NCI-H446 (cell line): Measurements from ENCODE around the gene CLTA.
A peak's percentile ranks its signal among the peaks of the same experiment; 100 is the strongest.
"Not testable (repeated sequence)": the region's sequence is repeated elsewhere in the genome, so short reads cannot be mapped to it uniquely, and the experiment has no call there.

Source experiments
- DNase-seq, 2 experiments: peaks; one replicate each; lab custom pipeline; 2025; lab: John Stamatoyannopoulos, UW

CLTA gene

DNA sequence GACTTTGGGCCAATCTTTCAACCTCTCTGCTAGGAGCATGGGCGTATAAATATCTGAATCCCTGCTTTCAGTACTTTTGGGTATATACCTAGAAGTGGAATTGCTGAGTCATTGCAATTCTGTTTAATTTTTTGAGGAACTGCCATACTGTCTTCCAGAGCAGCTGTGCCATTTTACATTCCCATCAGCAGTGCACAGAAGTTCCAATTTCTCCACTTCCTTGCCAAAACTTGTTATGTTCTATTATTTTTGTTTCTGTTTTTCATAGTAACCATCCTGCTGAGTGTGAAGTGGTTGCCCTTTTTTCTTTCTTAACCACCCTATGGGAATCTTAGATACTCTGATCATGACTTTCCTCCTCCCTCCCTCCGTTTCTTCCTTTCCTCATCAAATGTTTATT, 32.6 kb upstream of the CLTA start:
- DNase-seq = no peak

DNA sequence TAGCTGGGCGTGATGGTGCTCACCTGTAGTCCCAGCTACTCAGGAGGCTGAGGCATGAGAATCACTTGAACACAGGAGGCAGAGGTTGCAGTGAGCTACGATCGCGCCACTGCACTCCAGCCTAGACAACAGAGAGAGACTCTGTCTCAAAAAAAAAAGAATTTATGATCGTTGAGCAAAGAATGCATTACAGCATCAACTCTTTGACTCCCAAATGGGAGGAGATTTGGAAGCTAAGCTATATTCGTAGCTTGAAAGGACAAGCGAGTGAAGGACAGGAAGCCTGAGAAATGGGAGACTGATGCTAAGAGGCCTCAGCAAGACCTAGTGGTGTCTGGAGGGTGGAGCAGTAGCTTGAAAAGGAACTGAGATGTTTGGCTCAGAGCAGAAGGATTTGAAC, 31.8 kb upstream of the CLTA start:
- DNase-seq = no peak

DNA sequence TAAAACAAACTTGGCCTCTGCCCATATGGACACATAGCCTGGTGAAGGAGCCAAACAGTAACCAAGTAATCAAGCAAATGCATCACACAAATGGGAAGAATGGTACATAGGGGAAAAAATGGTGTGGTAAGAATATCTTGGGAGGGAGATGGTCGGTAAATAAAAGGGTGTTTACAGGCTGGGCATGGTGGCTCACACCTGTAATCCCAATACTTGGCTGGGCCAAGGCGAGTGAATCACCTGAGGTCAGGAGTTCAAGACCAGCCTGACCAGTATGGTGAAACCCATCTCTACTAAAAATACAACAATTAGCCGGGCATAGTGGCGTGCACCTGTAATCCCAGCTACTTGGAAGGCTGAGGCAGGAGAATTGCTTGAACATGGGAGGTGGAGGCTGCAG, 31.2 kb upstream of the CLTA start:
- DNase-seq = not testable (repeated sequence)

DNA sequence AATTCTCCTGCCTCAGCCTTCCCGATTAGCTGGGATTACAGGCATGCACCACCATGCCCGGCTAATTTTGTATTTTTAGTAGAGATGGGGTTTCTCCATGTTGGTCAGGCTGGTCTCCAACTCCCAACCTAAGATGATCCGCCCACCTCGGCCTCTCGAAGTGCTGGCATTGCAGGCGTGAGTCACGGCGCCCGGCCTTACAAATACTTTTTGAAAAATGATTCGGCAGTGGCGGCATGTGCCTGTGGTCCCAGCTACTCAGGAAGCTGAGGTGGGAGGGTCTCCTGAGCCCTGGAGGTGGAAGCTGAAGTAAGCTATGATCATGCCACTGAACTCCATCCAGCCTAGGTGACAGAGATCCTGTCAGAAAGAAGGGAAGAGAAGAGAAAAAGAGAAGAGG, 30.6 kb upstream of the CLTA start:
- DNase-seq = not testable (repeated sequence)

DNA sequence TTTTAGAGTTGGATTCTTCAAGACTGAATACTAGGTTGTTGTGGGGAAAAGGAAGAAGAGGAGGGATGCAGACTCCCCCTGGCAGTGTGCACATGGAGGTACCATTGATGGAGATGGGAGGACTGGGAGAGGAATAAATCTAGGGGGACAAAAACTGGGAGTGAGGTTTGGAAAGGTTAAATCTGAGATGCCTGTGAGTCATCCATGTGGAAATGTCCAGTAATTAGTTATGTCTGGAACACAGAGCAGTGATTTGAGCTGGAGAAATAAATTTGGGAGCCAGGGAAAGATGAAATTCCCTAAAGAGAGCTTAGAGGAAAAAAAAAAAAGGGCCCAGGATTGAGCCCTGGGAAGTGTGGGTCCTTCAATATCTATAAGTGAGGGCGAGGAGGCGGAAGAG, 29.5 kb upstream of the CLTA start:
- DNase-seq = no peak

DNA sequence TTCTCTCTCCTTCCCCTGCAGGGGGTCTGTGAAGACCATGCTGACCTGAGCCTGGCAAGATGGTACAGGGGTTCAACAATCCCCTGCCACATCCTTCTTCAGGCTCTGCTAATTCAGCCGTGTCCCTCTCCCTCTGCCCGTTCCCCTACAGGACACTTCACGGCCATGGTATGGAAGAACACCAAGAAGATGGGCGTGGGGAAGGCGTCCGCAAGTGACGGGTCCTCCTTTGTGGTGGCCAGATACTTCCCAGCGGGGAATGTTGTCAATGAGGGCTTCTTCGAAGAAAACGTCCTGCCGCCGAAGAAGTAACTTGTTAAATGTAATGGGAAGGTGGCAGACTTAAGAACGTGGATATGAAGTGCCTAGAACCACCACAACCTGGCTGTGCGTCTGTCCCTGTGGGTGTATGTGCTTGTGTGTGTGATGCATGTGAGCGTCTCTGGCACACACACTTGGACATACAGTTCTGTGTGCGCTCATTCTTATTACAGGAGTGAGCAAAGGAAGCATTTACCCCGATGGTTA, 28.4 kb upstream of the CLTA start:
- no peak for DNase-seq

DNA sequence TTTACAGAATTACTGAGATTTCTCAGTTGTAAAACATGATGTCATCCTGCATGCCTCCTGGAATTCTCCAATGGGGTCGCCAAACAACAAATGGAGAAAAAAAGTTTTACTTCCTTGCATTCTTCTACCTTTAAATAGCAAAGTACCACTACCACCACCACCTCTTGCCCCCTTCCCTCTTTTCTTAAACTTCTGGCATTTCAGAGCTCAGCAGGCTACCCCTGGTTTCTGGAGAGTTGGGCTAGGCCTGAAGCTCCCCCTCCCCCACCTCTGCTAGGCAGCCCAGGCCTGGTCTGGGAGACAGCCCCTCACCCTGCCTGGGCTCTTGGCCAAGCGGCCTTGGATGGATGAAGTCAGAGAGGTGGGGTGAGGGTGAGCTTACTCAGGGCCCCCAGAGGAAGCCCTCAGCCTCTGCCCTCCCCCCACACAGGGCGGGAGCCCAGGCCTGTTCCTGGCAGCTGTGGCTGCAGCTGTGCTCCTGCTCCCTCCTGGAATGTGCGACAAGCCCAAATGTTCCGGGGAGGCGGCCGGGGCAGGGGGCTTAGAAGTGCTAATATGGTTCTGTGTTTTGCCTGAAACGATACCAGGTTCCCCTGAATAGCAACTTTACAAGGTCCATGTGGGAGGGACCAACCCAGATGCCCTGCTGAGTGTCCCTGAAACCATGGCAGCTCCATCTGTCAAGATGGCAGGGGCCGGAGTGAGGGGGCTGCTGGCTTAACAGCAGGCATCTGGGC, 27.5 kb upstream of the CLTA start:
- peak; percentile 6 to 58 for DNase-seq

DNA sequence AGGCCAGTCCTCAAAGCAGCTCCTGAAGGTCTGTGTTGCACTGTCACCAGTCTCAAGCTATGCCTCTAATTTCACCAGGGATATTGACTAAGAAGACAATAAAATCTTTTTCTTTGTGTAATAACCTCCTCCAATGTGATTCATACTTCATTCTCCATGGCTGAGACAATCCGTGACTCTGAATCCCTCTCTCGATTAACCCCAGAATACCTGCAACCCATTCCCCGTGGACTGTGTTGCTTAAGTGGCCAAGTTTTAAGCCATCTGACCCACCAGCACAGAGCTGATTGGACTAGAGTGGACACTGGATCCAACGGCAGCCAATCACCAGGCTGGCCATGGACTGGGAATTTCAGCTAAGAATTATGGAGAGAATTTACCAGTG, 26.9 kb upstream of the CLTA start:
- DNase-seq = no peak

DNA sequence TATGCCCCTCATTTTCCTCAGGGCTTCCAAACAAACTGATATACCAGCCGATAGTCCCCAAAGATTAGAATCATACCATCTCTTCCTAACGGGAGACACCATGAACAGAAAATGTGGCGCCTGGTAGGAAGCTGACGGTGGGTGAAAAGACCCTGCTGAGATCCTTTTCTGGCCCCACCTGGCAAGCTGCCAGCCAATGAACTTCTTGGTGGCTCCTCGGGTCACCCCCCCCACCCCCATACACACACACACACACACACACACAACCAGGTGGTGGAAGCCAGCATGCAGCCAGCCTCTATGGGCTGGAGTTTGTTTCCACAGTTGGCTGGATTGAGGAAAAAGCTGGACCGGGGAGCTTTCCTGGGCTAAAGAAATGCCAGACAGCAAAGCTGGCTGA, 26.3 kb upstream of the CLTA start:
- no peak for DNase-seq

DNA sequence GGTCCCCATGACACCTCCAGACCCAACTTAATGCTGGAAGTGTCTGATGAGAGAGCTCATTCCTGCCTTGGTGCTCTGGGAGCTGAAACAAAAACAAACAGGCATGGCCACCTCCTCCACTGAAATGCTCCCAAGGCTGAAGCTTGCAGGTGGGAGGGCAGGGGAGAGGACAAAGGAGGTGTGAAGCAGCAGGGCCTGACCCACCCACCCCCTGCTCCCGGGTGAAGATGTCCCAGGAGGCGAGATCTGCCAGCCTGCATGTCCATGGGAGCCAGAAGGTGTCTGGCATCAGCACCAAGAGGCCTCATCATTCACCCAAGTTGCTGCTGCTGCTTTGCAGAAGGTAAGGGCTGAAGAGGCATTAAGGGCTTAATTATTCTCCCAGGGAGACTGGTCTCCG, 25.7 kb upstream of the CLTA start:
- no peak for DNase-seq

DNA sequence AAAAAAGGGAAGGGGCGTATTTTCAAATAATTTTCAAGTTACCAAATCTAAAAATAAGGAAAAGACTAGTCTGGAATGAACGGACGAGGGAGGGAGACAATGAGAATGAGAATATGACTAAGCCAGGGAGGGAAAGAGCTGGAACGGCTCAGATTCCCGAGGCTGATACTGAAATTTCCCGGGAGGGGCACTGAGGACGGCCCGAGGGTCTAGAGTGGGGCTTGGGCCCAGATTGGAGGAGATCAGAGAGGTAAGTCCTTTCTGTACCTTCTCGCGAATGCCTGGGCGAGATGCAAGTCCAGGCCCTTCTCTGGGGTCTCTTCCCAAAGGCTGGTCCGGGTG, 24.9 kb upstream of the CLTA start:
- no peak for DNase-seq

DNA sequence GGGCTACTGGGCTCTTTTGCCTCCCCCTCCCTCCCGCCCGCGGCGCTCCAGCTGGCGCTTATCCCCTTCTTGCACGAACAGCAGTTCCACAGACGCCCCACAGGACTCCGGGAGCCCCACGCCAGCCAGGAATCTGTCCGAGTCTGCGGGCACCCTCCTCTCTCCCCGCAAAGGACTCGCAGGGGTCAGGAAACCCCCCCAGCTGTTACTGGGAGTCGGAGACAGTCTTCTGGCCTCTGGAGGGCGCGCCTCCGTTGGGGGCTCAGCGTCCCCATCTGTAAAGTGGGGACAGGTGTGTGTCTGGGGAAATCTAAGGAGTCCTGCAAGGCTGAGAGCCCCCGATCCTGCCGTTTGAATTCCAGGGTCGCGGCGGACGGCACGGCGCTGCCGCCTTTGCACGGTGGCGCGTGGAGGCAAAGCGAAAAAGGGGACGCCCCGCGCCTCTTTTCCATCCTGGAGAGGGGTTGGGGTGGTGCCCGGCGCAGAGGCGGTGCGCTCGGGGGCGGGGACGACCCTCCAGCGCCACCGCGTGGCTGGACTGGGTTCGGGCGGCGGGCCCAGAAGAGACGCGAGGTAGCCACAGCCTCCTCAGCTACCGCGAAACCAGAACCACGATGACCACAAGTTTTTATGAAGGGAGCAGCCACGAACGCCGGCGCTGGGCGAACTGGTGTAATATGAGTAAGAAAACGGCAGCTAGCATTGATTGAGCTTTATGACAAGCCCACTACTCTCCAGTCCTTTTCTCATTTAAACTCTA, 24.4 kb upstream of the CLTA start:
- DNase-seq = peak; percentile 50 to 85

DNA sequence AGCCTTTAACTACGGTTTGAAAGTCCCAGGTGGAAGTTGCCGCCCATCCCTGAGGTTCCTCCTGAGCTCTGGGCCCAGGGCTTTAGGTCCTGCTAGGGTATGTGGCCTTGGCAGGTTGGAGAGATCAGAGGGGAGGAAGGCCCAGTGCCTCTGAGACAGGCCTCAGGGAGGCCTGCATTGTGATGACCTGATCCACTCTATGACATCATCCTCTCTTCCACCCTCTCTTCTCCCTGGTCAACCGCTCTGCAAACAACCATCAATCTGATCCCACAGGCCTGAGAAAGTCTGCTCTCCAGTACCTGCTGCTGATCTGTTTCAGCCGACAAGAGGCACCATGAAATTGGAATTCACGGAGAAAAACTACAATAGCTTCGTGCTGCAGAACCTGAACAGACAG, 21.6 kb upstream of the CLTA start, which contains the start of gene CCIN:
Gene CCIN, plus strand, starts transcription at position 223 of the 400 bp plus-strand sequence. Its CDS starts 115 bp downstream, at position 338.
- no peak for DNase-seq

DNA sequence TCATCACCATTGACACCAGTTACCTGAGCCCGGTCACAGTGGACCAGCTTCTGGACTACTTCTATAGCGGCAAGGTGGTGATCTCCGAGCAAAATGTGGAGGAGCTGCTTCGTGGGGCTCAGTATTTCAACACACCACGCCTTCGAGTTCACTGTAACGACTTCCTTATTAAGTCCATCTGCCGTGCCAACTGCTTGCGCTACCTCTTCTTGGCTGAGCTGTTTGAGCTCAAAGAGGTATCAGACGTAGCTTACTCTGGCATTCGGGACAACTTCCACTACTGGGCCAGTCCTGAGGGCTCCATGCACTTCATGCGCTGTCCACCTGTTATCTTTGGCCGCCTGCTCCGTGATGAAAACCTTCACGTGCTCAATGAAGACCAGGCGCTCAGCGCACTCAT, 21.0 kb upstream of the CLTA start:
- DNase-seq = no peak

DNA sequence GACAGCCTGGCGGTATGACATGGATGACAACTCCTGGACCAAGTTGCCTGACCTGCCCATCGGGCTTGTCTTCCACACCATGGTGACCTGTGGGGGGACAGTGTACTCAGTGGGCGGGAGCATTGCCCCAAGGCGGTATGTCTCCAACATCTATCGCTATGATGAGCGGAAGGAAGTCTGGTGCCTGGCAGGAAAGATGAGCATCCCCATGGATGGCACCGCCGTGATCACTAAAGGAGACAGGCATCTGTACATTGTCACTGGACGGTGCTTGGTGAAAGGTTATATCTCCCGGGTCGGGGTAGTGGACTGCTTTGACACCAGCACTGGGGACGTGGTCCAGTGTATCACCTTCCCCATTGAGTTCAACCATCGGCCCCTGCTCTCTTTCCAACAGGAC, 20.2 kb upstream of the CLTA start:
- no peak for DNase-seq

DNA sequence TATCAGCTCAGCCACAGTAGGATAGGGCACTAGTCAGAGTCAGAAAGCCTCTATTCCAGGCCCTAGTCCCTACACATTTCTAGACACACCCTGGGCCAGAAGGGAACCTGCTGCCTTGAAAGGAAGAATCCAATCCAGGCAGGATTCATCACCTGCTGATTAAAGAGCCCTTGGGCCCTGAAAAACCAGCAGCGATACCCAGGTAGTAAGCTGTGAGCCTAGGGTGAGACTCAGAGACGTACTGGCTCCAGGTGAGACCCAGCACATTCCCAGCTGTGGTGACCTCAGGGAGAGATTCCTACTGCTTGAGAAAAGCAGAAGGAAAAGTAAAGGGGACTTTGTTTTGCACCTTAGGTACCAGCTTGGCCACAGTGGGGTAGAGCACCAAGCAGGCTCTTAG, 16.9 kb upstream of the CLTA start:
- DNase-seq = no peak

DNA sequence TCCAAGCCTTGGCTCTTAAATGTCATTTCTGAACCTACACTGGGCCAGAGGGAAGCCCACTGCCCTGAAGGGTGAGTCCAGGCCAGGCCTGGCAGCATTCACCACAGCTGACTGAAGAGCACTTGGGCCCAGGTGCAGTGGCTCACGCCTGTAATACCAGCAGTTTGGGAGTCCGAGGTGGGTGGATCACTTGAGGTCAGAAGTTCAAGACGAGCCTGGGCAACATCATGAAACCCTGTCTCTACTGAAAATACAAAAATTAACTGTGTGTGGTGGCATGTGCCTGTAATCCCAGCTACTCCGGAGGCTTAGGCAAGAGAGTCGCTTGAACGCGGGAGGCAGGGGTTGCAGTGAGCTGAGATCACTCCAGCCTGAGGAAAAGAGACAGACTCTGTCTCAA, 16.4 kb upstream of the CLTA start:
- DNase-seq = no peak

DNA sequence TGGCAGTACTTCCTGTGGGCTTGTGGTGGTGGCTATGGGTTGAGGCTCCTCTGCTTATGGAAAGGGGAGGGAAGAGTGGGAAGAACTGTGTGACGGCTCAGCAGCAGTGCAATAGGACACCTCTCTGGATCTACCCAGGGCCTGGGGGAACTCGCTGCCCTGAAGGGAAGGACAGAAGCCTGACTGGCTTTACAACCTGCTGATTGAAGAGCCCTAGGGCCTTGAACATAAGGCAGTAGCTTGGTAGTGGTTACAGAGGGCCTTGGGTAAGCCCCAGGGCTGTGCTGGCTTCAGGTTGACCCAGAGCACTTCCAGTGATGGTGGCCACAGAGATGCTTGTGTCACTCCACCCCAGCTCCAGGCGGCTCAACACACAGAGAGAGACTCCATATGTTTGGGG, 16.0 kb upstream of the CLTA start:
- DNase-seq = no peak

DNA sequence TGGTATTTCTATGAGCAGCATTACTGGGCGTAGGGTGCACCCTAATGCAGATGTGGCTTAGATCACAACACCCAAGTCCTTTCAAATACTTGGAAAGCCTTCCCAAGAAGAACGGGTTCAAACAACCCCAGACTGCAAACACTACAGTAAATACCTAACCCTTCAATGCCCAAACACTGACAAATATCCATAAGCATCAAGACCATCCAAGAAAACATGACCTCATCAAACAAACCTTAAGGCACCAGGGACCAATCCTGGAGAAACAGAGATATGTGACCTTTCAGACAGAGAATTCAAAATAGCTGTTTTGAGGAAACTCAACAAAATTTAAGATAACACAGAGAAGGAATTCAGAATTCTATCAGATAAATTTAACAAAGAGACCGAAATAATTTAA, 15.5 kb upstream of the CLTA start:
- not testable (repeated sequence) for DNase-seq

DNA sequence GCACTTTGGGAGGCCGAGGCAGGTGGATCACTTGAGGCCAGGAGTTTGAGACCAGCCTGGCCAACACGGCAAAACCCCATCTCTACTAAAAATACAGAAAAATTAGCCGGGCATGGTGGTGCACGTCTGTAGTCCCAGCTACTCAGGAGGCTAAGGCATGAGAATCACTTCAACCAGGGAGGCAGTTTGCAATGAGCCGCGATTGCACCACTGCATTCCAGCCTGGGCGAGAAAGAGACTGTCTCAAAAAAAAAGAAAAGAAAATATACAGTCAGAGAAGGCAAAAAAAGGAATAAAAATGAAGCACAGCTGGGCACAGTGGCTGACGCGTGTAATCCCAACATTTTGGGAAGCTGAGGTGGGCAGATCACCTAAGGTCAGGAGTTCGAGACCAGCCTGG, 14.2 kb upstream of the CLTA start:
- DNase-seq = not testable (repeated sequence)

DNA sequence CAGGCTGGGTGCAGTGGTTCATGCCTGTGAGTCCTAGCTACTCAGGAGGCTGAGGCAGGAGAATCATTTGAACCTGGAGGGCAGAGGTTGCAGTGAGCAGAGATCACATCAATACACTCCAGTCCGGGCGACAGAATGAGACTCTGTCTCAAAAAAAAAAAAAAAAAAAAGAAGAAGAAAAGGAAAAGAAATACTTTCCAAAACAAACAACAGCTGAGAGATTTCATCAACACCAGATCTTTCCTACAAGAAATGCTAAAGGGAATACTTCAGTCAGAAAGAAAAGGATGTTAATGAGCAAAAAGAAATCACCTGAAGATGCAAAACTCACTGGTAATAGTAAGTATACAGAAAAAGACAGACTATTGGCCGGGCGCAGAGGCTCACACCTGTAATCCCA, 13.2 kb upstream of the CLTA start:
- DNase-seq = no peak

DNA sequence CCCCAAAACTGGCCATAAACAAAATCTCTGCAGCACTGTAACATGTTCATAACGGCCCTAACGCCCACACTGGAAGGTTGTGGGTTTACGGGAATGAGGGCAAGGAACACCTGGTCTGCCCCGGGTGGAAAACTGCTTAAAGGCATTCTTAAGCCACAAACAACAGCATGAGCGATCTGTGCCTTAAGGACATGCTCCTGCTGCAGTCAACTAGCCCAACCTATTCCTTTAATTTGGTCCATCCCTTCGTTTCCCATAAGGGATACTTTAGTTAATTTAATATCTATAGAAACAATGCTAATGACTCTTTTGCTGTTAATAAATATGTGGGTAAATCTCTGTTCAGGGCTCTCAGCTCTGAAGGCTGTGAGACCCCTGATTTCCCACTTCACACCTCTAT, 10.5 kb upstream of the CLTA start:
- not testable (repeated sequence) for DNase-seq

DNA sequence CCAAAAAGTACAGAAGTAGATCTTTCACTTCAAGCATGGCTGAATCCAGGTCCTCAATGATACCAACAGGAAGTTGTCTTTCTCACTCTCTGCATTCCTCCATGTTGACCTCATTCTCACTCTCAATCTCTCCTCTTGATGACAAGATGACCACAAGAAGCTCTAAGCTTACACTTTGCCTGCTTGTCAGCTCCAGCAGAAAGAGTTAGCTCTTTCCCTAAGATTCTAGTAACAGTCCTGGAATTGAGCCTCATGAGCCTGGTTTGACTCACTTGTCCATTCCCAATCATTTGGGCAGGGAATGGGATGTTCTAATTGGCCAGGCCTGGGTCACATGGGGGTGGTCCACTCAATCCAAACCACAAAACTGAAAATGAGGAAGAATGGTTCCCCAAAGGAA, 3.3 kb upstream of the CLTA start:
- no peak for DNase-seq

DNA sequence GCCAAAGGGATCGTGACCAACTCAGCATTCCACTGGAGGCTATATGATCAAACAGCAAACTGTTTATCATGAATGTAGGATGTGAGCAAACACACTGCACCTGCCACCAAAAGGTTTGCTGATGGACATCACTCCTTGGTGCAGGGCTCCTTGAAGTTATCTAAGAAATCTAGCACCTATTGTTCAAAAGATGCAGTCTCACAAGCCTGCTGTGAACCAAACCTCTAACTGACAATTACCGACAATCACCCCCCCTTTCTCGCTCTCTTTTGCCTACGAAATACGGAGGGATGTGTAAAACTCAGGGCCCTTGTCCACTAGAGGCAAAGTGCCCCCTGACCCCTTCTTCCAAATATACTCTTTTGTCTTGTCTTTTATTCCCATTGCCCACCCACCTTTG, 2.5 kb upstream of the CLTA start:
- DNase-seq = no peak
